CD4-positive, CD25-positive, alpha-beta regulatory T cell (primary cell): ENCODE results near the gene ZNF277. TPM values are rescaled to one million over a fixed set of nuclear protein-coding genes. Genes with fewer than 3 reads are reported as not detected.

Experiments
- ATAC-seq, 2 donors: fragments of 150-1000 bp; cut with Tn5 transposase; one replicate each; pipeline ENCODE4 v1.10.0; 2021; ENCODE audit warnings: low read depth in 2 of 2, moderate number of reproducible peaks in 2 of 2, moderate library complexity in 1 of 2
- DNase-seq, 3 donors: peaks; one replicate each; pipeline versions ENCODE4 v3.0.0 to v3.0.0-alpha.2; 2012 to 2022; ENCODE audit warnings: mixed read lengths in 1 of 3
- H3K27ac ChIP-seq: one replicate; pipeline ENCODE4 v1.7.0; 2013; ENCODE audit warnings: mild to moderate bottlenecking, low read length; ENCODE audit not compliant: insufficient read depth, poor library complexity, severe bottlenecking
- H3K27me3 ChIP-seq: one replicate; pipeline ENCODE4 v1.7.0; 2013; ENCODE audit warnings: low read length; ENCODE audit not compliant: control insufficient read depth, insufficient read depth
- H3K36me3 ChIP-seq: one replicate; pipeline ENCODE4 v1.7.0; 2013; ENCODE audit warnings: mild to moderate bottlenecking, low read length, moderate library complexity; ENCODE audit not compliant: control insufficient read depth, insufficient read depth
- H3K4me1 ChIP-seq: 2 replicates; pipeline ENCODE4 v1.7.0; 2013; ENCODE audit warnings: mild to moderate bottlenecking, low read length; ENCODE audit not compliant: insufficient read depth, control insufficient read depth, poor library complexity, severe bottlenecking
- H3K4me3 ChIP-seq: one replicate; pipeline ENCODE4 v1.7.0; 2013; ENCODE audit warnings: low read depth, mild to moderate bottlenecking, low read length, moderate library complexity
- H3K9me3 ChIP-seq, 2 experiments: 1 replicate in 1 of 2; 2 replicates in 1 of 2; pipeline ENCODE4 v1.7.0; 2013; ENCODE audit warnings: low read length in 2 of 2, mild to moderate bottlenecking in 1 of 2, moderate library complexity in 1 of 2; ENCODE audit not compliant: control insufficient read depth in 2 of 2
- H3K27ac Mint-ChIP-seq, 3 donors: one replicate each; pipeline ENCODE4 v1.8.0; 2020 to 2022; ENCODE audit warnings: mild to moderate bottlenecking in 3 of 3, mixed read lengths in 3 of 3, moderate library complexity in 2 of 3
- H3K27me3 Mint-ChIP-seq: one replicate; pipeline ENCODE4 v1.8.0; 2022; ENCODE audit warnings: mild to moderate bottlenecking, mixed read lengths
- H3K36me3 Mint-ChIP-seq: one replicate; pipeline ENCODE4 v1.8.0; 2020; ENCODE audit warnings: mixed read lengths
- H3K4me1 Mint-ChIP-seq, 4 donors: one replicate each; pipeline ENCODE4 v1.8.0; 2020 to 2022; ENCODE audit warnings: mixed read lengths in 4 of 4, mild to moderate bottlenecking in 1 of 4
- H3K4me3 Mint-ChIP-seq, 4 donors: one replicate each; pipeline ENCODE4 v1.8.0; 2020 to 2022; ENCODE audit warnings: mild to moderate bottlenecking in 4 of 4, mixed read lengths in 4 of 4, moderate library complexity in 3 of 4
- H3K9me3 Mint-ChIP-seq, 7 donors: one replicate each; pipeline ENCODE4 v1.8.0; 2020 to 2022; ENCODE audit warnings: mixed read lengths in 7 of 7, mild to moderate bottlenecking in 3 of 7, moderate library complexity in 2 of 7
- polyA plus RNA-seq, 4 donors: library from polyadenylated mRNA; unstranded; fragments of 300-500 nt; fragmentation: Illumina TruSeq; gene quantifications; one replicate each; pipeline ENCODE4 v1.2.3, GENCODE V29; 2021
- total RNA-seq: library from RNA; stranded (reverse); gene quantifications from one replicate; pipeline ENCODE4 v1.2.3, GENCODE V29; 2022

ZNF277 gene
- total and polyA plus RNA-seq, 5 donors from 2014 or later, result 24.7 to 29.0 (median 26.8) TPM

DNA sequence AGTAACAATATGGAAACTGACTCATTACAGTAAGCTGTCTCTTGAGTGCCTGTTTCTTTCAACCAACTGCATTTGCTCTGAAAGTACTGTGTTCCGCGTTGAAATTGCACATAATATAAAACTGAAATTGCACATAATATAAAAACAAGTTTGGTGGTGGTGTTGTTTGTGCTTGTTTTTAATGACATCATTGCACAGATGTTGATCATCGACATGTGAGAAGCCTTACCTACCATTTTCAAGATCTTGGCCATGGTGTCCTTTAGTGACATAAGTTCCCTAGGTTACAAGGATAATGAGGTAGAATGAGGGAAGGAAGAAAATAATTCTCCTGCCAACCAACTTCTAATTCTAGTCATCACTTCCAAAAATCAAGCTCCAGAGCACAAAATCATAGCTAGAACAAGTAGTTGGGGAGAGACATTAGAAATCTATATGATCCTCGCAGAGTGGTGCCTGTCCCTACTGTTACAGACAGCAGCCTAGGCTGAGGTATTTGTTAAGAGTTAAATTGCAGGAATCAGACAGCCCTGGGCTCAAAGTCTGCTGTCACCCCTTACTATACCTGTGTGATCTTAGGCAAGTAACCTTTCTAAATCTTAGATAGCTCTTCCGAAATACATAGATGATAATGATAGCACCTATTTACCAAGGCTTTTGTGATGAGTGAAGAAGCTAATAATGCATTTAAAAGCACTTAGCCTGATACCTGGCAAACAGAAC is 29.6 kb upstream of the ZNF277 start:
- Histone ChIP-seq H3K4me1 (no peaks in the 10 kb centered on the region), H3K27ac (no peak overlapping the region), H3K4me3 (no peak overlapping the region), H3K36me3 (no peaks in the 10 kb centered on the region), H3K27me3 (peaks cover 17% of the 10 kb centered on the region), H3K9me3 (peaks cover 0 to 2% of the 10 kb centered on the region in 2 experiments)
- Mint-ChIP-seq H3K4me1 (no peaks in the 10 kb centered on the region), H3K27me3 (peaks cover 21% of the 10 kb centered on the region), H3K36me3 (no peaks in the 10 kb centered on the region), H3K4me3 (no peak overlapping the region), H3K27ac (no peak overlapping the region), H3K9me3 (peaks cover 0 to 4% (median 0%) of the 10 kb centered on the region in 7 donors)
- ATAC-seq (no peak), DNase-seq (no peak)

DNA sequence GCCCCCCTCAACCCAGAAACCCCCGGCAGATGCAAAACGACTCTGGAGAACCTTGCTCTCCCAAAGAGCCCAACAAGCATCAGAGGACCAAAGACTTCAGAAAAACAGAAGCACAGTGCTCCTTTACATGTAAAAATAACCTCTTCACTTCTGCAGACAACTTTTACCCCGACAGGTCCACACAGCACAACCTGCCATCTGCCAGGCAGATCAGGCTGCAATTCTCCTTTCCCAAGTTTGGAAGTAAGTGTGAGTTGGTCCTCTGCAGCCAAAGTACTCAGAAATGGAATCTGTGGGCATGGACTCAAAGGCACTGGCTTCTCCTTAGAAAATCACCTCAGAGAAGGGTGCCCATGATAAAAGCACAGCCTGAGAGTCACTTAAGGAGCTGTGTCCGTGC is 26.3 kb upstream of the ZNF277 start:
- Histone ChIP-seq H3K4me1 (no peaks in the 10 kb centered on the region), H3K27me3 (peaks cover 14% of the 10 kb centered on the region), H3K27ac (no peak overlapping the region), H3K4me3 (no peak overlapping the region), H3K9me3 (peaks cover 0 to 2% of the 10 kb centered on the region in 2 experiments), H3K36me3 (no peaks in the 10 kb centered on the region)
- no peak overlapping the region for H3K4me3 Mint-ChIP-seq
- no peak overlapping the region for H3K27ac Mint-ChIP-seq
- H3K9me3 Mint-ChIP-seq, result peaks cover 0 to 3% (median 0%) of the 10 kb centered on the region in 7 donors
- no peak for DNase-seq
- no peaks in the 10 kb centered on the region for H3K4me1 Mint-ChIP-seq
- H3K36me3 Mint-ChIP-seq, result no peaks in the 10 kb centered on the region
- peaks cover 19% of the 10 kb centered on the region for H3K27me3 Mint-ChIP-seq
- ATAC-seq, result no peak

DNA sequence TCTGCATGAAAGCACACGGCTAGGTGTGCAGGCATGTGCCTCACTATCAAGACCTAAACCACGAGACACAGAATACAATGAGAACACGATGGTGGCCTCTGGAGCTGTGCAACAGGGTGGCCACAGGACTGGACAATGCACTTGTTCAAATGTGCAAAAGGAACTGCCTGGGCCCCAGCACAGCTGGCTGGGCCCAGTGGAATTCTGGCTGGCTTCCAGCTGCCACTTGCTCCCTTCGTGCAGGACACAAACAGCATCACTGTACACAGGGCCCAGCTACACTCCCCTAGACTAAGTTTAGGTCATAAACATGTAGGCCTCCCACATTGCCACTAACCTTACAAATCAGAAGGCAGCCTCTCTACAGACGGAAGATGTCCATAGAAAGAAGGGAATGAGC is 23.7 kb upstream of the ZNF277 start:
- Mint-ChIP-seq H3K27me3 (peaks cover 16% of the 10 kb centered on the region), H3K9me3 (peaks cover 0 to 5% (median 0%) of the 10 kb centered on the region in 7 donors), H3K4me3 (no peak overlapping the region), H3K27ac (no peak overlapping the region), H3K36me3 (no peaks in the 10 kb centered on the region), H3K4me1 (no peaks in the 10 kb centered on the region)
- Histone ChIP-seq H3K4me3 (no peak overlapping the region), H3K4me1 (no peaks in the 10 kb centered on the region), H3K36me3 (no peaks in the 10 kb centered on the region), H3K9me3 (no peaks in the 10 kb centered on the region), H3K27ac (no peak overlapping the region), H3K27me3 (peaks cover 3% of the 10 kb centered on the region)
- no peak for ATAC-seq
- no peak for DNase-seq

DNA sequence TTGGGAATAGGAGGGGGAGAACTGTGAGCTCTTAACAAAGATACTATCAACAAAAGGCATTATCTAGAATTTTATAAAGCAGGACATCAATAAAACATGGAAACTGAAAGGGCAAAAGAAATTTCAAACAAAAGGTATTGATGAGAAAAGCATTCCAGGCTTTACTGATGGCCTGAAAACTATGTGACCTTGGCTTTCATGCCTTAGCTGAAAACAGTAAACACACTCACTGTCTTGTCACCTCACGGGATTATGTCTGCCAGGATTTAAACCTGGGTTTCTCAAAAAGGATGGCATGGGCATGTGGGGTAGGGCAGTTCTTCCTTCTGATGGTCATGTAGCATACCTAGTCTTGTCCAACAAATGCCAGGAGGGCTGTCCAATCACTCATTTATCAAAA is 23.2 kb upstream of the ZNF277 start:
- Histone ChIP-seq H3K9me3 (no peaks in the 10 kb centered on the region), H3K27ac (no peak overlapping the region), H3K4me1 (no peaks in the 10 kb centered on the region), H3K36me3 (no peaks in the 10 kb centered on the region), H3K4me3 (no peak overlapping the region), H3K27me3 (no peaks in the 10 kb centered on the region)
- no peak overlapping the region for H3K27ac Mint-ChIP-seq
- H3K36me3 Mint-ChIP-seq, result no peaks in the 10 kb centered on the region
- peaks cover 20% of the 10 kb centered on the region for H3K27me3 Mint-ChIP-seq
- ATAC-seq (no peak), DNase-seq (no peak)
- no peak overlapping the region for H3K4me3 Mint-ChIP-seq
- H3K9me3 Mint-ChIP-seq, result peaks cover 0 to 5% (median 0%) of the 10 kb centered on the region in 7 donors
- H3K4me1 Mint-ChIP-seq, result no peaks in the 10 kb centered on the region

DNA sequence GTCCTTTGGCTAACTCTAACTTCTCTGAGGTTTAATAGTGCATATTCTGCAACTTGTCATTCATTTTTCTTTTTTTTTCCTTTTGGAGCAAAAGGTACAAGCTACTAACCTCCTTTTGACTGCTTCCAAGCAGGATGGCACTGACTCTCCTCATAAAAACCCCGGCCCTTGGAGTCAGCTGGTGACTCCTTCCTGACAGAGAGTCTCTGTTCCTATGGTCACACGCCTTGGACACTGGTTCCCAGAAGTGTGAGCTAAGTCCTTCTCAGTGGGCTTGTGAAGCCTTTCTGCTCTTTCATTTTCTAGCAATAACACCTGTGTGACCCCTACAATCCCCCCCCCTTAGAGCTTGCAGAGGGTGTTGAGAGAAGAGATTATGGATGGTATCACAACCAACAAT is 22.0 kb upstream of the ZNF277 start:
- ATAC-seq, result no peak
- H3K27me3 ChIP-seq, result peaks cover 3% of the 10 kb centered on the region

DNA sequence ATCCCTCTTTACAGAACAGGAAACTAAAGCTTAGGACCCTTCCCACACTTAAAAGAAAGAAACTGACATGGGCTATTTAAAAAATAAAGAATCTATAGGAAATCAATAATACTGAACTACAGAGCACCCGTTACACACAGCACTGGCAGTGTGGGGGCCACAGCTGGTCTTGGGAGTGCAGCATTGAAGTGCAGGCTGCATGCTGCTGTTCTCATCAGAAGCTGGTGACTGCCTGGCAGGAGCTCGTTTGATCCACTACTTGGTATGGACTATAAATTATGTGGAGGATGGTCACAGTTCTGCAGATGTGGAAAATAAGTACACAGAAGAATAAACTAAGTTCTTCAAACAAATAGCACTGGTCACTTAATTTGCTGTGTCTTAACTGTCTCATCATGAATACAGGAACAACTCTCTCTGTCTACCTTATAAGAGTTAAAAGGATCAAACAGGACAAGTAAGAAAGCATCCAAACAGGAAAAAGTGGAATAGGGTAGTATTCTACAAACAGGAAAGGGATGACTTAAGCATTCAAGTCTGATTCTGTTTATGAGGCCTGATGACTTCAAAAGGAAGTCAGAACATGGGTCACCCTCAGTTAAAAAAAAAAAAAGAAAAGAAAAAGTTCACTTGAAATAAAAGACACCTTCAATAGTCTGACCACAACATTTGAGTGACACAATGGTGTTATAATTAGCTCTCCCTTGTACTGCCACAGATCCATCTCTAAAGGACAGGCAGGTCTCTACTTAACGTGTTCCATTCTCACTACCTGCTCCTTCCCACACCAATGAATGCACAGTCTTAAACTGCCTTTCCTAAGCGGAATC is 21.3 kb upstream of the ZNF277 start:
- H3K4me3 Mint-ChIP-seq, result no peak overlapping the region
- H3K27me3 Mint-ChIP-seq, result peaks cover 18% of the 10 kb centered on the region
- DNase-seq, result no peak

More for the DNA sequence above, 22.0 kb upstream of the ZNF277 start:
- Mint-ChIP-seq H3K27ac (no peak overlapping the region), H3K9me3 (peaks cover 0 to 5% (median 0%) of the 10 kb centered on the region in 7 donors), H3K27me3 (peaks cover 23% of the 10 kb centered on the region), H3K36me3 (no peaks in the 10 kb centered on the region), H3K4me1 (no peaks in the 10 kb centered on the region), H3K4me3 (no peak overlapping the region)
- Histone ChIP-seq H3K36me3 (no peaks in the 10 kb centered on the region), H3K27ac (no peak overlapping the region), H3K4me3 (no peak overlapping the region), H3K4me1 (no peaks in the 10 kb centered on the region), H3K9me3 (no peaks in the 10 kb centered on the region)
- DNase-seq, result no peak

DNA sequence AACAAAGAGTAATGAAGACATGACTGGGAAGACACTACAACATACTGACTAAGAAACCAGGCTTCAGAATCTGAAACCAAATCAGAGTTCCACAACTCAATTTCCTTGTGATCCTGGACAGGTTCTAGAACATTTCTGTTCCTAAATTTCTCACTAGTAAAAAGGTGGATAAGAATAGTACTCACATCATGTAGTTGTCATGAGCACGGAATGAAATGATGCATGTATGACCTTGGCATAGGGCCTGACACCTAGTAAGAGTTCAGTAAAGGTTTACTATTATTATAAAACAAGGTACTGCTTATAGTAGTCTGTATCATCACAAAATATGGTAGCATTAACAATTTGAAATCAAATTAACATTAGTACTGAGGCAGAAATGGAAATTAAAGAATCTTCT is 20.2 kb upstream of the ZNF277 start:
- H3K4me3 ChIP-seq, result no peak overlapping the region
- Mint-ChIP-seq H3K4me1 (no peaks in the 10 kb centered on the region), H3K36me3 (no peaks in the 10 kb centered on the region), H3K4me3 (no peak overlapping the region), H3K27ac (no peak overlapping the region), H3K27me3 (peaks cover 16% of the 10 kb centered on the region), H3K9me3 (peaks cover 0 to 5% (median 0%) of the 10 kb centered on the region in 7 donors)
- no peak for DNase-seq
- H3K27ac ChIP-seq, result no peak overlapping the region
- no peak for ATAC-seq
- no peaks in the 10 kb centered on the region for H3K36me3 ChIP-seq
- H3K27me3 ChIP-seq, result peaks cover 9% of the 10 kb centered on the region
- no peaks in the 10 kb centered on the region for H3K9me3 ChIP-seq
- H3K4me1 ChIP-seq, result no peaks in the 10 kb centered on the region

More for the DNA sequence above, 21.3 kb upstream of the ZNF277 start:
- no peaks in the 10 kb centered on the region for H3K36me3 Mint-ChIP-seq
- peaks cover 0 to 5% (median 0%) of the 10 kb centered on the region in 7 donors for H3K9me3 Mint-ChIP-seq
- H3K4me1 ChIP-seq, result no peaks in the 10 kb centered on the region
- no peaks in the 10 kb centered on the region for H3K4me1 Mint-ChIP-seq
- no peaks in the 10 kb centered on the region for H3K9me3 ChIP-seq
- no peaks in the 10 kb centered on the region for H3K36me3 ChIP-seq
- no peak for ATAC-seq
- no peak overlapping the region for H3K27ac Mint-ChIP-seq
- H3K27ac ChIP-seq, result no peak overlapping the region
- peaks cover 6% of the 10 kb centered on the region for H3K27me3 ChIP-seq
- no peak overlapping the region for H3K4me3 ChIP-seq
